PC-9 (cell line): ENCODE measurements around the gene OGA. TPM values are rescaled to one million over a fixed set of nuclear protein-coding genes. Genes with fewer than 3 reads are reported as not detected.

Experiments used
- BruUV-seq: library from RNA; stranded (reverse); fragments of 400-500 nt; replicated peaks from 2 replicates; lab custom pipeline; 2021; lab: Mats Ljungman, UMichigan
- CTCF ChIA-PET: fragments of 300-600 bp; sonication (Branson Sonifier 250); formaldehyde crosslinking; loops from one replicate; lab custom pipeline; 2022; ENCODE audit warnings: antibody characterized with exemption; lab: Charles Lee
- POLR2A ChIA-PET: fragments of 300-600 bp; sonication (Branson Sonifier 250); formaldehyde crosslinking; loops from one replicate; lab custom pipeline; 2022; ENCODE audit warnings: antibody characterized with exemption; ENCODE audit not compliant: unreplicated experiment; lab: Charles Lee
- DNase-seq, 2 experiments: peaks; one replicate each; pipeline versions ENCODE4 v3.0.0 to v3.0.0-alpha.2; 2015 to 2022; ENCODE audit warnings: mixed read lengths in 1 of 2
- H2AFZ ChIP-seq: fragments of 200-600 bp; sonication (generic); 2 replicates; pipeline ENCODE4 v1.8.1; 2017; ENCODE audit warnings: antibody characterized with exemption
- H3F3A ChIP-seq: fragments of 200-600 bp; sonication (generic); 2 replicates; pipeline ENCODE4 v1.8.1; 2017; ENCODE audit warnings: antibody characterized with exemption, mild to moderate bottlenecking, low read depth; ENCODE audit not compliant: insufficient read depth
- H3K27ac ChIP-seq: fragments of 200-600 bp; sonication (generic); 2 replicates; pipeline ENCODE4 v1.6.1; 2016; ENCODE audit warnings: mixed run types
- H3K27me3 ChIP-seq: fragments of 200-600 bp; sonication (generic); 2 replicates; pipeline ENCODE4 v1.6.1; 2016; ENCODE audit warnings: low read depth, mixed run types; ENCODE audit not compliant: insufficient read depth
- H3K36me3 ChIP-seq: fragments of 200-600 bp; sonication (generic); 2 replicates; pipeline ENCODE4 v1.6.1; 2016; ENCODE audit warnings: low read depth, mixed run types
- H3K4me1 ChIP-seq: fragments of 200-600 bp; sonication (generic); replicated peaks from 2 replicates; pipeline ENCODE4 v1.6.1; 2016; ENCODE audit warnings: mixed run types; ENCODE audit not compliant: insufficient read depth
- H3K4me2 ChIP-seq: fragments of 200-600 bp; sonication (generic); 2 replicates; pipeline ENCODE4 v1.6.1; 2017; ENCODE audit warnings: mixed run types
- H3K4me3 ChIP-seq: fragments of 200-600 bp; sonication (generic); 2 replicates; pipeline ENCODE4 v1.6.1; 2016; ENCODE audit warnings: mixed run types
- H3K79me2 ChIP-seq: fragments of 200-600 bp; sonication (generic); 2 replicates; pipeline ENCODE4 v1.6.1; 2017; ENCODE audit warnings: low read depth, mixed run types
- H3K9me2 ChIP-seq: fragments of 200-600 bp; sonication (generic); 2 replicates; pipeline ENCODE4 v1.8.1; 2017; ENCODE audit warnings: mild to moderate bottlenecking; ENCODE audit not compliant: insufficient read depth
- H3K9me3 ChIP-seq: fragments of 200-600 bp; sonication (generic); 2 replicates; pipeline ENCODE4 v1.8.1; 2016; ENCODE audit warnings: low read depth; ENCODE audit not compliant: insufficient read depth
- H4K20me1 ChIP-seq: fragments of 200-600 bp; sonication (generic); 2 replicates; pipeline ENCODE4 v1.8.1; 2017; ENCODE audit not compliant: insufficient read depth
- CTCF ChIP-seq: fragments of 200-600 bp; sonication (generic); conservative IDR thresholded peaks from 2 replicates; pipeline ENCODE4 v1.6.1; 2017; ENCODE audit warnings: mixed run types, antibody characterized with exemption, mild to moderate bottlenecking, moderate library complexity
- EZH2 ChIP-seq: fragments of 200-600 bp; sonication (generic); IDR thresholded peaks from 2 replicates; pipeline ENCODE4 v1.8.0; 2017; ENCODE audit warnings: antibody characterized with exemption, low read depth
- intact Hi-C: fragments of 100-400 bp; cut with micrococcal nuclease; formaldehyde crosslinking; loops from one replicate; pipeline ENCODE4 v1.10.0; 2022; ENCODE audit not compliant: unreplicated experiment
- total RNA-seq: library from RNA; stranded (reverse); gene quantifications from 2 replicates; pipeline ENCODE4 v1.2.3, GENCODE V29; 2021

OGA gene
- total RNA-seq, 1 experiment from 2014 or later, result 82.0 TPM

DNA sequence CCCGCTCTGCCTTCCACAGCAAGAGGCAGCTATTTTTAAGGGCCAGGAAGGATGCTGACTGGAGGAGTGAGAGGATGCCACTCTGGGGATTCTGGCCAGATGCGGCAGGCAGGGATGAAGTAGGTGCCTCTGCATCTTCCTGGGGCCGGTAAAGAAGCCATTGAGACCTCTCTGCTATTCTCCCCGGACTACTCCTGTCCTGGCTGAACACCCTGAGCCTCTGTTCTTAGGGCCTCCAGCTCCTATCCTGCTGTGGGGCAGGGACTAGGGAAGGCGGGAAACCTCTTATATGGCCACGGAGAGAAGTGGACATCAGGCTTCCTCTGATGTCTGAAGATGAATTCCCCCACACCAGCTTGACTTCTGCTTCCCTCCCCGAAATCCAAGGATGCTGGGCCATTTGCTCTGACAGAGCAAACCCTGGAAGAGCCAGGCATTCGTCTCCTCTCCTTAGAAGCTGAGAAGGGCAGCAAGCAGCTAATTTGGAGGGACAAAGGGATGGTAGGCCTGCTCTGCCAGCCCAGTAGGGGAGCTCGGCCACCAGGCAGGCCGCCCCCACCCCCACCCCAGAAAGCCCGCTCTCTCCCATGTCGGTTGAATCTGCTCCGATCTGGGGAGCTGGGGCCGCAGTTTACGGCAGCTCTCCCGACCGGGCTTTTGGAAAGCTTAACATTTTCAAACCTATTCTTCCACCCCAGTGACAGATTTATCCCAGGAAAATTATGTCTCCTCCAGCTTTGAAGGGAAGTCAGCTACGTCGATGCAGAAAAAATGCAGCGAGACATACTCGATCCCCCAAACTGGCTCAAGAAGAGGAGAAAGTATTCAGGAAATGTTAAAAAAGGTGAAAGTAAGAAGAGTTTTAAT lies 45.1 kb downstream of the OGA start:
- Histone ChIP-seq H4K20me1 (no peaks in the 10 kb centered on the region), H3K9me3 (no peaks in the 10 kb centered on the region), H3K4me3 (no peak overlapping the region), H3K4me2 (no peak overlapping the region), H3K79me2 (no peaks in the 10 kb centered on the region), H3F3A (no peaks in the 10 kb centered on the region), H3K4me1 (no peaks in the 10 kb centered on the region), H3K9me2 (no peaks in the 10 kb centered on the region), H3K27me3 (no peaks in the 10 kb centered on the region), H2AFZ (no peak overlapping the region), H3K27ac (no peak overlapping the region), H3K36me3 (no peaks in the 10 kb centered on the region)
- no TSS peak for BruUV-seq
- intact Hi-C loops, result loop anchor here (10.0 kb wide), 1 partner anchor 78 kb away; the partner anchor contains the start of gene FBXW4
- no peak for DNase-seq
- ChIA-PET POLR2A (no interaction called here), CTCF (no interaction called here)
- TF ChIP-seq CTCF (no peak), EZH2 (no peak)

DNA sequence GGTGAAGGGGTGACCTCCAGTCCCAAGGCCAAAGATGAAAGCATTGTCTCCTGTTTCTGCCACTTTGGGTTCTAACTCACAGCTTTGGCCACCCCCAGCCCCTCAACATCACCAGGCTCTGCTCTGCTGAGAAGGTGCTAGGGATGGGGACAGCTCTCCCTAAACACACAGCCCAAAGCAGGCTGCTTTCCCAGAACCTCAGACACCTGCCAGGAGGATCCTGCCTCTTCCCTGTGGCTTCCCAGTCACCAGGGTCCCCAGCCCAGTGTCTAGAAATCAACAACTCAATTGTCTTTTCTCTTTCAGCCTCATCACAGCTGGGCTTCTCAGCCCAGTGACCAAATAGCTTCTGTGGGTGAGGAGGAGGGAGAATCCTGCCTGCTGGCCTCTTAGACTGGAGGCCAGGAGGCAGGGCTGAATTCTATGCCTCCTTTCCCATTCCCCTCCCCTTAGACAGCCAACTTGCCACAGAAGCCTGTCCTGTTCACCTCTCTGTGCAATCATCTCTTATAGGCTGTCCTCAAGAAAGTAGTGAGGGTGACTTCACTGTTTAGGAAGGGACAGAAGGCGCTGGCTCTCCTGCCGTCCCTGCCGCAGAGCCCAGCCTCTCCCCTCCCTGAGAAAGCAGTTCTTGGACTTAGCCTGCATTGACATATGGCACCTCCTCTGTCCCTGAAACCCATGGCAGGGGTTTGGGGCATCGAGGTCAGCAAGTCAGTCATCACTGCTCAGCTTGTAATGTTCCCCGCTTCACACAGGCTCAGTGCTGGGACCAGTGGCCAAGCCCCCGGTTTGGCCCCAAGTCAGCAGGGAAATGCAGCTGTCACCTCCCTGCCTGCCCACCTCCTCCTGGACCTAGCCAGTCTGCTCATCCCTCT lies 46.0 kb downstream of the OGA start:
- no peaks in the 10 kb centered on the region for H3K27me3 ChIP-seq
- no TSS peak for BruUV-seq
- ChIA-PET CTCF (no interaction called here), POLR2A (no interaction called here)
- DNase-seq, result no peak
- no peak overlapping the region for H3K4me2 ChIP-seq
- H3K36me3 ChIP-seq, result no peaks in the 10 kb centered on the region
- H3K4me1 ChIP-seq, result no peaks in the 10 kb centered on the region
- H3F3A ChIP-seq, result no peaks in the 10 kb centered on the region
- no peak overlapping the region for H3K4me3 ChIP-seq
- H3K27ac ChIP-seq, result no peak overlapping the region
- H3K9me3 ChIP-seq, result no peaks in the 10 kb centered on the region
- no peak overlapping the region for H2AFZ ChIP-seq
- no peaks in the 10 kb centered on the region for H3K9me2 ChIP-seq
- H4K20me1 ChIP-seq, result no peaks in the 10 kb centered on the region
- H3K79me2 ChIP-seq, result no peaks in the 10 kb centered on the region
- intact Hi-C loops, result loop anchor here (10.0 kb wide), 1 partner anchor 77 kb away; the partner anchor contains the start of gene FBXW4
- TF ChIP-seq EZH2, result no peak

GRCh38 chr10:101771380-101771779 lies 46.9 kb downstream of the OGA start:
- POLR2A ChIA-PET, result no interaction called here

More at GRCh38 chr10:101771380-101771779, 46.9 kb downstream of the OGA start:
- DNase-seq, result no peak
- BruUV-seq, result no TSS peak
- no peaks in the 10 kb centered on the region for H3K9me2 ChIP-seq
- TF ChIP-seq CTCF, result no peak
- no peak for TF ChIP-seq EZH2
- no peak overlapping the region for H3K4me3 ChIP-seq
- H3K4me1 ChIP-seq, result no peaks in the 10 kb centered on the region
- no peaks in the 10 kb centered on the region for H3K9me3 ChIP-seq
- no peak overlapping the region for H2AFZ ChIP-seq
- H3K36me3 ChIP-seq, result no peaks in the 10 kb centered on the region
- no peak overlapping the region for H3K27ac ChIP-seq
- no peaks in the 10 kb centered on the region for H3K27me3 ChIP-seq
- intact Hi-C loops, result loop anchor here (10.0 kb wide), 1 partner anchor 77 kb away; the partner anchor contains the start of gene FBXW4
- CTCF ChIA-PET, result no interaction called here
- no peaks in the 10 kb centered on the region for H4K20me1 ChIP-seq
- H3F3A ChIP-seq, result no peaks in the 10 kb centered on the region
- no peaks in the 10 kb centered on the region for H3K79me2 ChIP-seq
- H3K4me2 ChIP-seq, result no peak overlapping the region
